ENCODE results near the gene FAM171A1.

Gene FAM171A1

DNA sequence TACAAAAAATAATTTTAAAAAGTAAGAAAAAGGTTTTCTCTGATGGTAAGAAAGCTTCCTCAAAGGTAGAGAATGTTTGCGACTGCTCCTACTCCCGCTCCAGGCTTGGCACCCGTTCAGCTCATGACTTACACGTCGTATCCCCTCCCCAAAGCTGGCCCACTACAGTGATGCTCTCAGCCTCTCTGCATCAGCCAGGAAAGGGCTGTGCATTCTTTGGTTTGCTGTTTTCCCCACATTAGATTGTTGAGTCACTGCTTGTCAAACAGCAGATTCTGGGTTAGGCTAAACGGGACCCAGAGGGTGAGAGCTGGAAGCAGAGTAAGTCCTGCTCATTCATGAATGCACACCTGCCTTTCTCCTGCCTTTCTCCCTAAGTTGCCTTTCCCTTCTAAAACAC, 147.9 kb downstream of the FAM171A1 start:
- H3K4me1 ChIP-seq (ENCODE audit: control insufficient read depth, insufficient read depth, low read length, poor library complexity, severe bottlenecking): no peaks in the 10 kb centered on the region
- H3K4me3 ChIP-seq (ENCODE audit: insufficient read depth, low read depth, low read length, poor library complexity, severe bottlenecking): no peak overlapping the region
- no peak overlapping the region for H3K27ac ChIP-seq (ENCODE audit: insufficient read depth, low read length, poor library complexity, severe bottlenecking)
- H3K36me3 ChIP-seq (ENCODE audit: control insufficient read depth, insufficient read depth, low read length): peaks cover 3% of the 10 kb centered on the region
- no peak for DNase-seq
- H3K27me3 ChIP-seq (replicated peaks; ENCODE audit: control insufficient read depth, insufficient read depth, low read length, poor library complexity, severe bottlenecking): no peaks in the 10 kb centered on the region
- no peaks in the 10 kb centered on the region for H3K9me3 ChIP-seq (ENCODE audit: control insufficient read depth, low read length)

GRCh38 chr10:15222511-15222910, 148.6 kb downstream of the FAM171A1 start:
- Histone ChIP-seq H3K4me1 (ENCODE audit: control insufficient read depth, insufficient read depth, low read length, poor library complexity, severe bottlenecking) (no peaks in the 10 kb centered on the region), H3K4me3 (ENCODE audit: insufficient read depth, low read depth, low read length, poor library complexity, severe bottlenecking) (no peak overlapping the region), H3K27me3 (replicated peaks; ENCODE audit: control insufficient read depth, insufficient read depth, low read length, poor library complexity, severe bottlenecking) (no peaks in the 10 kb centered on the region), H3K9me3 (ENCODE audit: control insufficient read depth, low read length) (no peaks in the 10 kb centered on the region), H3K27ac (ENCODE audit: insufficient read depth, low read length, poor library complexity, severe bottlenecking) (no peak overlapping the region), H3K36me3 (ENCODE audit: control insufficient read depth, insufficient read depth, low read length) (peaks cover 3% of the 10 kb centered on the region)
- DNase-seq: no peak

- no peaks in the 10 kb centered on the region for H3K4me1 ChIP-seq (ENCODE audit: control insufficient read depth, insufficient read depth, low read length, poor library complexity, severe bottlenecking)
- H3K36me3 ChIP-seq (ENCODE audit: control insufficient read depth, insufficient read depth, low read length): peaks cover 3% of the 10 kb centered on the region
- H3K27ac ChIP-seq (ENCODE audit: insufficient read depth, low read length, poor library complexity, severe bottlenecking): no peak overlapping the region
- no peaks in the 10 kb centered on the region for H3K27me3 ChIP-seq (replicated peaks; ENCODE audit: control insufficient read depth, insufficient read depth, low read length, poor library complexity, severe bottlenecking)
- no peaks in the 10 kb centered on the region for H3K9me3 ChIP-seq (ENCODE audit: control insufficient read depth, low read length)
- no peak overlapping the region for H3K4me3 ChIP-seq (ENCODE audit: insufficient read depth, low read depth, low read length, poor library complexity, severe bottlenecking)
- no peak for DNase-seq
Observed at GRCh38 chr10:15220445-15220844, 150.6 kb downstream of the FAM171A1 start.

DNA sequence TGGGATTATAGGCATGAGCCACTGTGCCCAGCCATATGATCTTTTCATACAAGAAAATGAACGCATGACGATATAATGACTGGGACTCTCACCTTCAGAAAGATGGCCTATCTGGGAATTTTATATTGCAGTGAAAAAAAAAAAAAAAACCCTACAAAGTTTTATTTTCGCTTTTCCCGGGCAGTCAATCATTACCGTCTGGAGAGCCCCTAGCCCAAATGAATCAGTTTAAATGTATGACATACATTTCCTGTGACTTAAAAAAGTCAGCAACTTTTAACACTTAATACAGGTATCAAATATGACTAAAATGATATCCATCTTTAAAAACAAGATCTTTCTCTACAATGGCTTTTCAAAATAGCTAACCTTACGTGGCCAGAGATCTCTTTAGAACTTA, 154.4 kb downstream of the FAM171A1 start:
- Histone ChIP-seq H3K4me3 (ENCODE audit: insufficient read depth, low read depth, low read length, poor library complexity, severe bottlenecking) (no peak overlapping the region), H3K4me1 (ENCODE audit: control insufficient read depth, insufficient read depth, low read length, poor library complexity, severe bottlenecking) (no peaks in the 10 kb centered on the region), H3K36me3 (ENCODE audit: control insufficient read depth, insufficient read depth, low read length) (peaks cover 13% of the 10 kb centered on the region), H3K27me3 (replicated peaks; ENCODE audit: control insufficient read depth, insufficient read depth, low read length, poor library complexity, severe bottlenecking) (no peaks in the 10 kb centered on the region), H3K27ac (ENCODE audit: insufficient read depth, low read length, poor library complexity, severe bottlenecking) (no peak overlapping the region), H3K9me3 (ENCODE audit: control insufficient read depth, low read length) (no peaks in the 10 kb centered on the region)
- DNase-seq: no peak

GRCh38 chr10:15214237-15214636, 156.9 kb downstream of the FAM171A1 start:
- no peaks in the 10 kb centered on the region for H3K9me3 ChIP-seq (ENCODE audit: control insufficient read depth, low read length)
- no peak for DNase-seq
- no peaks in the 10 kb centered on the region for H3K27me3 ChIP-seq (replicated peaks; ENCODE audit: control insufficient read depth, insufficient read depth, low read length, poor library complexity, severe bottlenecking)
- H3K4me3 ChIP-seq (ENCODE audit: insufficient read depth, low read depth, low read length, poor library complexity, severe bottlenecking): no peak overlapping the region
- peaks cover 11% of the 10 kb centered on the region for H3K4me1 ChIP-seq (ENCODE audit: control insufficient read depth, insufficient read depth, low read length, poor library complexity, severe bottlenecking)
- peaks cover 10% of the 10 kb centered on the region for H3K36me3 ChIP-seq (ENCODE audit: control insufficient read depth, insufficient read depth, low read length)
- no peak overlapping the region for H3K27ac ChIP-seq (ENCODE audit: insufficient read depth, low read length, poor library complexity, severe bottlenecking)

- H3K4me1 ChIP-seq (ENCODE audit: control insufficient read depth, insufficient read depth, low read length, poor library complexity, severe bottlenecking): peaks cover 15% of the 10 kb centered on the region
- H3K27me3 ChIP-seq (replicated peaks; ENCODE audit: control insufficient read depth, insufficient read depth, low read length, poor library complexity, severe bottlenecking): no peaks in the 10 kb centered on the region
- DNase-seq: no peak
- peaks cover 10% of the 10 kb centered on the region for H3K36me3 ChIP-seq (ENCODE audit: control insufficient read depth, insufficient read depth, low read length)
- no peak overlapping the region for H3K27ac ChIP-seq (ENCODE audit: insufficient read depth, low read length, poor library complexity, severe bottlenecking)
- H3K9me3 ChIP-seq (ENCODE audit: control insufficient read depth, low read length): no peaks in the 10 kb centered on the region
- H3K4me3 ChIP-seq (ENCODE audit: insufficient read depth, low read depth, low read length, poor library complexity, severe bottlenecking): no peak overlapping the region
Observed at GRCh38 chr10:15213461-15213861, 157.6 kb downstream of the FAM171A1 start.

DNA sequence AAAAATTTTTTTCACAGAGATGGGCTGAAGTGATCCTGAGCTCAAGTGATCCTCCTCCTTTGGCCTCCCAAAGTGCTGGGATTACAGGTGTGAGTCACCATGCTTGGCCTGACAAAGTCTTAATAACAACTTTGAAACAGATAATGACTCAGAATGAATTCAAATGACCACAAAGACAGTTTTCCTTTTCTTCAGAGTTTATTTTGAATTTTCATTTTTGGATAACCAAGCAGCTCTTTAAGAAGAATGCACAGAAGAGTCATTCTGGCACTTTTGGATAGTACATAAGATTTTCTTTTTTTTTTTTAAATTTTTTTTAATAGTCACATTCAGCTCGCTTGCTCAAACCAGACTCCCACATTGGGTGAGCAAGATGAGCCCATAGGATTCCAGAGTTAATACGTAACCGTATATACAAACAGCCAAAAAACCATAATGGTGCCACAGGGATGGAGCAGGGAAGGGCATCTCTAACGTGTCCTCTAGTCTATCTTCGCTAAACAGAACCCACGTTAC, 159.6 kb downstream of the FAM171A1 start:
- H3K27ac ChIP-seq (ENCODE audit: insufficient read depth, low read length, poor library complexity, severe bottlenecking): no peak overlapping the region
- DNase-seq: no peak
- no peak overlapping the region for H3K4me3 ChIP-seq (ENCODE audit: insufficient read depth, low read depth, low read length, poor library complexity, severe bottlenecking)

DNA sequence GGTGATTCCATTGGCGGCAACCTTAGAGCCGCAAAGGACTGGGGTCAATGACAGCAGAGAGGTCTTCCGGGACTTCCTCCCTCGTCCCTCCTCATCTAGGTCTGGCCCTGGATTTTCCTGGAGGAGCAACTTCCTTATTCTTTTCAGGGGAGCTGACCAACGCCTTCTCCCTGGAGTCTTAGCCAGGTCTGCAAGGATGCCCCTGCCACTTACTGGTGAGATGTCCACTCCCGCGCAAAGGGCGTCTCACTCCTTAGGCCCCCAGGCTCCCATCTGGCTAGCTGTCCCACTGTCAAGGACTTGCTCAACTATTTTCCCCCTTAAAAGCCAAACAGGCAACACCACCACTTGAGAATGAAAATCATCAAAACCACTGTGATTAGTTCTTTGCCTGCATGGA, 160.6 kb downstream of the FAM171A1 start:
- H3K36me3 ChIP-seq (ENCODE audit: control insufficient read depth, insufficient read depth, low read length): peaks cover 10% of the 10 kb centered on the region
- H3K4me3 ChIP-seq (ENCODE audit: insufficient read depth, low read depth, low read length, poor library complexity, severe bottlenecking): no peak overlapping the region
- no peaks in the 10 kb centered on the region for H3K9me3 ChIP-seq (ENCODE audit: control insufficient read depth, low read length)
- H3K27me3 ChIP-seq (replicated peaks; ENCODE audit: control insufficient read depth, insufficient read depth, low read length, poor library complexity, severe bottlenecking): no peaks in the 10 kb centered on the region
- H3K4me1 ChIP-seq (ENCODE audit: control insufficient read depth, insufficient read depth, low read length, poor library complexity, severe bottlenecking): peaks cover 32% of the 10 kb centered on the region
- no peak for DNase-seq
- no peak overlapping the region for H3K27ac ChIP-seq (ENCODE audit: insufficient read depth, low read length, poor library complexity, severe bottlenecking)

More for the DNA sequence above, 159.6 kb downstream of the FAM171A1 start:
- H3K9me3 ChIP-seq (ENCODE audit: control insufficient read depth, low read length): no peaks in the 10 kb centered on the region
- no peaks in the 10 kb centered on the region for H3K27me3 ChIP-seq (replicated peaks; ENCODE audit: control insufficient read depth, insufficient read depth, low read length, poor library complexity, severe bottlenecking)
- peaks cover 29% of the 10 kb centered on the region for H3K4me1 ChIP-seq (ENCODE audit: control insufficient read depth, insufficient read depth, low read length, poor library complexity, severe bottlenecking)
- H3K36me3 ChIP-seq (ENCODE audit: control insufficient read depth, insufficient read depth, low read length): peaks cover 10% of the 10 kb centered on the region

DNA sequence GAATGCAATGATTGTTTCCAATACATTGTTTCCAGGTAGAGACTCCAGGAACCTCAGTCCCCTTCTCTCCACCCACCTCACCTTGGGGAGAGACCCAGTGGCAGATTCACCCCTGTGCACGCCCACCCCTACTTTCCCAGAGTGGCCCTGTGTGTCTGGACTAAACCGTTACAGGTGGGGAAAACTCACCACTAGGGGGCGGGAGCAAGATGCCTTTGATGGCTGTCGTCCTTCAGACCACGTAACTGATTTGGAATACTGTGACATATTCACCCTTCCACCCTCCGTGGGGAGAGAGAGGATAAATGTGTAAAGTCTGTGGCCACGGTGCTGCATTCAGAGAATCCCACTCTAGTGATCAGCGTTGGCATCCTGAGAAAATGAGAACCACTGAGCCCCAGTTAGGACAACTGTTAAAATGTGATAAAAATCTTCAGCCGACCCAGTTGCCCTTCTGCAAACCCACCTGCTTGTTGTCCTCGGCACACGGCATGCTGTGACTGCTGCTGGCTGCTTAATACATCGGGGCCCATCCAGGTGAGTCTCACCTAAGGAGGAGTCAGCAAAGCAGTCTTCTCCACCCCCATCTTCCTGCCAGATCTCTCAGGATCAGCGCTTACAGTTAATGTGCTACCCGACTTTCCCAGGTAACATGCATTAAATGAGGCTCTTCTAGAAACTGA, 161.1 kb downstream of the FAM171A1 start:
- Histone ChIP-seq H3K36me3 (ENCODE audit: control insufficient read depth, insufficient read depth, low read length) (peaks cover 10% of the 10 kb centered on the region), H3K9me3 (ENCODE audit: control insufficient read depth, low read length) (no peaks in the 10 kb centered on the region), H3K4me3 (ENCODE audit: insufficient read depth, low read depth, low read length, poor library complexity, severe bottlenecking) (peak overlapping the region; percentile 42), H3K27ac (ENCODE audit: insufficient read depth, low read length, poor library complexity, severe bottlenecking) (no peak overlapping the region), H3K4me1 (ENCODE audit: control insufficient read depth, insufficient read depth, low read length, poor library complexity, severe bottlenecking) (peaks cover 32% of the 10 kb centered on the region), H3K27me3 (replicated peaks; ENCODE audit: control insufficient read depth, insufficient read depth, low read length, poor library complexity, severe bottlenecking) (no peaks in the 10 kb centered on the region)
- DNase-seq: peak; percentile 56 to 73 (median 56)

GRCh38 chr10:15208221-15208620, 162.9 kb downstream of the FAM171A1 start:
- H3K4me3 ChIP-seq (ENCODE audit: insufficient read depth, low read depth, low read length, poor library complexity, severe bottlenecking): no peak overlapping the region
- DNase-seq: no peak

More at GRCh38 chr10:15208221-15208620, 162.9 kb downstream of the FAM171A1 start:
- no peaks in the 10 kb centered on the region for H3K9me3 ChIP-seq (ENCODE audit: control insufficient read depth, low read length)
- H3K4me1 ChIP-seq (ENCODE audit: control insufficient read depth, insufficient read depth, low read length, poor library complexity, severe bottlenecking): peaks cover 32% of the 10 kb centered on the region
- H3K27ac ChIP-seq (ENCODE audit: insufficient read depth, low read length, poor library complexity, severe bottlenecking): peak overlapping the region; percentile 65
- peaks cover 4% of the 10 kb centered on the region for H3K36me3 ChIP-seq (ENCODE audit: control insufficient read depth, insufficient read depth, low read length)
- H3K27me3 ChIP-seq (replicated peaks; ENCODE audit: control insufficient read depth, insufficient read depth, low read length, poor library complexity, severe bottlenecking): no peaks in the 10 kb centered on the region
